ENCODE data around the gene MCTP1.
A peak's percentile ranks its signal among the peaks of the same experiment; 100 is the strongest.
"Not testable (repeated sequence)": the region's sequence is repeated elsewhere in the genome, so short reads cannot be mapped to it uniquely, and the experiment has no call there.

The MCTP1 gene

GRCh38 chr5:95022967-95023695 lies 261.8 kb downstream of the MCTP1 start:
- no peak for DNase-seq

- no peak for DNase-seq
These were observed 264.5 kb downstream of the MCTP1 start for GRCh38 chr5:95020345-95020744.

DNA sequence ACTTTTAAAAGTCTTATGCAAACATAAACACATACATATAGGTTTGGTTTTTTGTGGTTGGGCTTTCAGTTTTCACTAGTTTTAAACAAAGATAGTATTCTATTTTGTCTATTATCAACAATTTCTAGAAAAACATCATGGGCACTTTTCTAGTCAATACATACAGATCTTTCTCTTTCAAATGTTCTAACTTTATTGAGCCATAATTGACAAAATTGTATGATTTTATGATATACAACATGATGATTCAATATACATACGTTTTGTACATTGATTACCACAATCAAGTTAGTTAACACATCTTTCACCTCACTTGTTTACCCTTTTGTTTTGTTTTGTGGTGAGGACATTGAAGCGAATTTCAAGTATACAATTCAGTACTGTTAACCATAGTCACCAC lies 265.9 kb downstream of the MCTP1 start:
- DNase-seq: no peak

DNA sequence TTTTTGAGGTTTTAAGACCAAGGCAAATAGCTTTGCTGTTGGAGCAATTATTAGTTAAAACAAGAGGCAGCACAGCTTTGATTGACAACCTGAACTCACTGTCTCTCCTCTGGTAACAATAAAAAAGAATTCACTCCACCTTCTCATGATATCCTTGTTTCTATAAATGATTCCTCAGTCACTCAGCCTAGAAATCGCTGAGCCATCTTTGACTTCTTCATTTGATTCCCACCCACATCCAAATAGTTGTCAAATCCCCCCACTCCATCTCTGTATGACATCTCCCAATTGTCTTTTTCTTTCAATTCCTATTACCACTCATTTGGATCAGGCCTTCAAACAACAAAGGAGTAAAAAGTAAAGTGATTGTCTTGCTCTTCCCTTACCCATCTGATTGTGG lies 266.4 kb downstream of the MCTP1 start:
- DNase-seq: no peak

GRCh38 chr5:95009812-95010211 lies 275.1 kb downstream of the MCTP1 start:
- no peak for DNase-seq

DNA sequence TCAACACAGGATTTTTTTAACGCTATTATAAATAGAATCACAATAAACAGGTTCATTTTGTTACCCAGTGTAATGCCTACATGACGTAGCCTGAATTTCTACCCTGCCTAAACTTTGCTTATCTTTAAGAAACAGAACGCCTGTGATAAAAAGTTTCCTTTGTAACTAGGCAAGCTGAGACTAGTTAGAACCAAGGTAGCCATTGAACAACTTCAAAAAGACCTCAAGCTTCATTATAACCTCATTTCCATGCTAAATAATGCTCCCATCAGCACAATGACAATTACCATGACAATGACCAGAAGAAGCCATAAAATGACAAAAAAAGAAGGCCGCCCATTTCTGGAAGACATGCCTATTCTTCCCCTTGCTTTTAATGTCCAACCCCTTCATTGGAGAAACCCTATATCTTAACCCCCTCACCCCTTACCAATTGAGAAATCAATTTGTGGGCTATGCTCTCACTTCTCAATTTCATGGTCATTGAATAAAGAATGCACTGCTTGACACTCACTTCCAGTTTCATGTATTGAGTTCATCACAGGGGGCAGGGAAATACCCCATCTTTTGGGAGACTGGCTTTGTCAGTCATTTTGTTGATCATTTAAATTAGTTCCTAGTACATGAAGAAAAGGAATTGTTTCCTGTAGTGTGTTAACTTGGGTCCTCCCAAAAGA lies 276.8 kb downstream of the MCTP1 start:
- no peak for DNase-seq

DNA sequence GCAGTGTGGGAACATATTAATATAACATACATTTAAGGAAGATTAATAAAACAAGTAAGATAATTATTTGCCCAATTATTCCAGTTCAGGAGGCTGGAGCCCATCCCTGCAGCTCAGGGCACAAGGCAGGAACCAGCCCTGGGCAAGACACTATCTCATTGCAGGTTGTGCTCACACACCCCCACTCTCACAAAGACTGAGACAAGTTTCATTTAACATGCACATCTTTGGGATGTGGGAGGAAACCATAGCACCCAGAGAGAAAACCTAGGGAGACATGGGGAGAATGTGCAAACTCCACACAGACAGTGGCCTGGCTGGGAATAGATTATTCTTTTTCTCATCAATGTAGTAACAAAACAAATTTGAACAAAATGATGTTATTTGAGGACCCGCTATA lies 279.1 kb downstream of the MCTP1 start:
- no peak for DNase-seq

DNA sequence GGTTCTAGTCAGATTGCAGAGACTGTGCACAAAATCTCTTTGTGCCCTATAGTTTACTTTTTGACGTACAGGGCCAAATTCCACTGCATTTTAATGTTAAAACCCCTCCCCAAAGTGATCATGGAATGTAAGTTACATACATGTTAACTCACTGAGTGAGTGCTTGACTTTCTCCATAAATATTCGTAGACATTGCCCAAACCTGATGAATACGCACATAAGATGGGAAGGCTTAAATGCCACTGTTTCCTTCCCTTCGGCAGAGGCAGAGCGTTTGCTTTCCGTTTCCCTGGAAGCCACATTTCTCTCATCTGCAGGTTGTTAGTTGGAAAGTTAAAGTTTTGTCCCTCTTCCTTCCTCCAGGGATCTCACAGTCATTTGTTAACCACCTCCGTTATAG lies 286.2 kb downstream of the MCTP1 start:
- DNase-seq: no peak

- not testable (repeated sequence) for DNase-seq
These were observed 290.4 kb downstream of the MCTP1 start for GRCh38 chr5:94994537-94994936.

DNA sequence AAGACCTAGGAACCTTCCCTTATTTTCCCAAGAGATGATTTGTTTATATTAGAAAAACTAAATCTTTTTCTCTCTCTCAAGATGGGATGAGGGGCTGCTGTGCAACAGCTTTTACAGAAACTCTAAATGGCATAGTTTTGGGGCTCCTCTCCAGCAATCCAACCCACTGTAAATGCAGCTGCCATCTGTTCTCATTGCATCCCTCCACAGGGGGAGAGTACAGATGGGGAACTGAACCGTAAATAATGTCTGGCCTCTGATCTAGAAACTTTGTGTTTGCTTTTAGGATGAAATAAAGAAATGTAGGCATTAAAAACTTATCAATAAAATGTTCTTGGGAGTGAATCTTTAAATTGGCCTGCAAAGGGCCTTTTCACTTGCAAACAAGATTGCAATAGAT lies 291.4 kb downstream of the MCTP1 start:
- DNase-seq: no peak

DNA sequence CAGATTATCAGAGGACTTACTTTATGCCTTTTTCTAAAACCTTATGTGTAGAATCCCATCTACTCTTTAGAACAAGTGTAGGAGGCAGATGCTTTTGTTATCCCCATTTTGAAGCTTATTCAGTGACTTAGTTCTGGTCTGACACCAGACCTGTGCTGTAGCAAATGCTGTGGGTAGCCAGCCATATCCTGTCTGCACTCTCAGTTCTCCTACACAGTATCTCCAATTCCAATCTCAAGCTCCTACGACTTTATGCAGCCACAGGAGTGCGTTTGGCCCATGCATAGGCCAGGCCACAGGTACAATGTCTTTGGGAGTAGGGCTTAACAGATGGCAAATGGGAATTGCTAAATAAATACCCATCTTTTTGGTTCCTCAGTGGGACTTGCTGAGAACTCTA lies 292.6 kb downstream of the MCTP1 start:
- DNase-seq: no peak

- no peak for DNase-seq
These were observed 300.9 kb downstream of the MCTP1 start for GRCh38 chr5:94983861-94984535.

GRCh38 chr5:94977437-94977836 lies 307.5 kb downstream of the MCTP1 start:
- DNase-seq: no peak

- no peak for DNase-seq
These were observed 308.0 kb downstream of the MCTP1 start for GRCh38 chr5:94976853-94977252.

- no peak for DNase-seq
These were observed 312.6 kb downstream of the MCTP1 start for GRCh38 chr5:94972268-94972667.

GRCh38 chr5:94969174-94969573 lies 315.7 kb downstream of the MCTP1 start:
- no peak for DNase-seq

- peak in 1 of 2 experiments; percentile 17 for DNase-seq
These were observed 316.3 kb downstream of the MCTP1 start for GRCh38 chr5:94968507-94969095.

- no peak for DNase-seq
These were observed 317.4 kb downstream of the MCTP1 start for GRCh38 chr5:94967525-94967924.

DNA sequence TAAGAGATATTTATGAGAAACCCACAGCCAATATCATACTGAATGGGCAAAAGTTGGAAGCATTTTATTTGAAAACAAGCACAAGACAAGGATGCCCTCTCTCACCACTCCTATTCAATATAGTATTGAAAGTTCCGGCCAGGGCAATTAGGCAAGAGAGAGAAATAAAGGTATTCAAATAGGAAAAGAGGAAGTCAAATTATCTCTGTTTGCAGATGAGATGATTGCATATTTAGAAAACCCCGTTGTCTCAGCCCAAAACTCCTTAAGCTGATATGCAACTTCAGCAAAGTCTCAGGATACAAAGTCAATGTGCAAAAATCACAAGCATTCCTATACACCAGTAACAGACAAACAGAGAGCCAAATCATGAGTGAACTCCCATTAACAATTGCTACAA lies 325.6 kb downstream of the MCTP1 start:
- DNase-seq: not testable (repeated sequence)

DNA sequence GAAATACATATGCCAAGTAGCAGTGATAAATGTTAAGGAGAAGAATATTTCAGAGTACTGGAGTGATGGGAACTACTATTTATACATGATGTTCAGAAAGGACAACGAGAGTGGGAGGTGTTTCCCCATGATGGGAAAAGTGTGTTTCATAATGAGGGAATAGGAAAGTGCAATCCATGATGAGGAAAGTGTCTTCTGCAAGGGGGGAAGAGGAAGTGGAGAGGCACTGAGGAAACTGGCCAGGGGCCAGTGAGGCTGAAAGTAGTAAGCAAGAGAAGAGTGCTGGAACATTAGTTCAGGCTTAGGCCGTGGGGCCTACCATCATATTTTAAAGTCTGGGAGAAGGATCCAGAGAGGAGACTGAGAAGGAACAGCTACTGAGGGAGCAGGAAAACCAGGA lies 339.2 kb downstream of the MCTP1 start:
- no peak for DNase-seq

GRCh38 chr5:94944160-94944559 lies 340.7 kb downstream of the MCTP1 start:
- no peak for DNase-seq

GRCh38 chr5:94941122-94941755 lies 343.7 kb downstream of the MCTP1 start:
- no peak for DNase-seq

GRCh38 chr5:94932259-94932658 lies 352.6 kb downstream of the MCTP1 start:
- DNase-seq: no peak

All from activated T-cell treated with anti-CD3 and anti-CD28 coated beads, Interleukin-2, amount 50 U/mL, for 48 hours (primary cell).